A549 (cell line): ENCODE results near the gene FTSJ1. TPM values are rescaled to one million over a fixed set of nuclear protein-coding genes. Genes with fewer than 3 reads are reported as not detected.

Source experiments
- ATAC-seq, 2 experiments: fragments of 200-7000 bp in 1 of 2; fragments of >200 bp in 1 of 2; cut with Nextera tagmentation in 1 of 2; cut with Tn5 transposase in 1 of 2; 3 replicates each; pipeline versions ENCODE4 v1.8.0 to v1.9.1; 2018 to 2020; ENCODE audit warnings: mild to moderate bottlenecking in 1 of 2, moderate library complexity in 1 of 2
- CTCF ChIA-PET: fragments of 300-600 bp; sonication (Branson Sonifier 250); formaldehyde crosslinking; extraction: SDS; loops from one replicate; lab custom pipeline; 2021; ENCODE audit warnings: antibody characterized with exemption, inconsistent platforms; lab: Yijun Ruan, JAX
- POLR2A ChIA-PET: fragments of 350-600 bp; formaldehyde crosslinking; extraction: SDS; loops from one replicate; lab custom pipeline; 2021; ENCODE audit warnings: antibody characterized with exemption, inconsistent platforms; lab: Yijun Ruan, JAX
- DNase-seq, 2 experiments: peaks; one replicate each; pipeline versions ENCODE4 v3.0.0 to v3.0.0-alpha.2; 2011 to 2016; ENCODE audit warnings: low read depth in 1 of 2, low spot score in 1 of 2
- FAIRE-seq: peaks from 2 replicates; lab custom pipeline; 2011; peaks lifted over from hg19 to GRCh38; lab: Jason Lieb, UNC
- H3K27ac ChIP-seq, 2 experiments: fragments of >200 bp; sonication (Bioruptor Twin); formaldehyde crosslinking; 3 replicates each; pipeline ENCODE4 v1.5.1; 2016 to 2017
- H3K4me1 ChIP-seq: fragments of >200 bp; sonication (Bioruptor Twin); formaldehyde crosslinking; 3 replicates; pipeline ENCODE4 v1.6.1; 2016
- H3K4me2 ChIP-seq: fragments of >200 bp; sonication (Bioruptor Twin); formaldehyde crosslinking; 3 replicates; pipeline ENCODE4 v1.6.1; 2016
- H3K4me3 ChIP-seq: fragments of >200 bp; sonication (Bioruptor Twin); formaldehyde crosslinking; 3 replicates; pipeline ENCODE4 v1.5.1; 2016
- H3K9me3 ChIP-seq: fragments of >200 bp; sonication (Bioruptor Twin); formaldehyde crosslinking; 3 replicates; pipeline ENCODE4 v1.6.1; 2016
- BCL3 ChIP-seq: fragments of >200 bp; sonication (Bioruptor Twin); formaldehyde crosslinking; IDR thresholded peaks from 3 replicates; pipeline ENCODE4 v1.6.1; 2016
- BHLHE40 ChIP-seq: IDR thresholded peaks from 2 replicates; pipeline ENCODE4 v1.6.1; 2012; ENCODE audit warnings: low read depth, low read length, inconsistent platforms
- CBX8 ChIP-seq: fragments of 200-600 bp; sonication (generic); IDR thresholded peaks from 2 replicates; pipeline ENCODE4 v1.6.1; 2016
- CHD2 ChIP-seq: fragments of 150-350 bp; IDR thresholded peaks from 2 replicates; pipeline ENCODE4 v1.6.1; 2014; ENCODE audit warnings: low read length; ENCODE audit not compliant: partially characterized antibody
- CHD4 ChIP-seq: fragments of 200-600 bp; sonication (generic); IDR thresholded peaks from 2 replicates; pipeline ENCODE4 v1.6.1; 2016; ENCODE audit warnings: antibody characterized with exemption, mild to moderate bottlenecking, borderline replicate concordance
- CTCF ChIP-seq: fragments of >200 bp; sonication (Bioruptor Twin); formaldehyde crosslinking; IDR thresholded peaks from 3 replicates; pipeline ENCODE4 v1.5.1; 2016
- EHF ChIP-seq: fragments of 250-450 bp; sonication (Bioruptor Pico); IDR thresholded peaks from 2 replicates; pipeline ENCODE4 v1.5.0; 2020; ENCODE audit warnings: mild to moderate bottlenecking
- ESRRA ChIP-seq: fragments of 150-350 bp; IDR thresholded peaks from 2 replicates; pipeline ENCODE4 v1.6.1; 2014; ENCODE audit warnings: mild to moderate bottlenecking, low read length, borderline replicate concordance
- GATA3 ChIP-seq: IDR thresholded peaks from 2 replicates; pipeline ENCODE4 v1.6.1; 2012; ENCODE audit warnings: borderline replicate concordance
- HEYL ChIP-seq: fragments of 250-450 bp; sonication (Bioruptor Pico); IDR thresholded peaks from 2 replicates; pipeline ENCODE4 v1.8.0; 2021; ENCODE audit warnings: mild to moderate bottlenecking, moderate library complexity
- HOXB13 ChIP-seq: fragments of 250-450 bp; sonication (Bioruptor Pico); IDR thresholded peaks from 2 replicates; pipeline ENCODE4 v1.5.0; 2020; ENCODE audit warnings: low read depth, mild to moderate bottlenecking, moderate library complexity
- JUN ChIP-seq, 2 experiments: fragments of >200 bp; sonication (Bioruptor Twin); formaldehyde crosslinking; IDR thresholded peaks; 2 replicates in 1 of 2; 3 replicates in 1 of 2; pipeline ENCODE4 v1.6.1; 2016 to 2017
- JUNB ChIP-seq: fragments of >200 bp; sonication (Bioruptor Twin); formaldehyde crosslinking; IDR thresholded peaks from 2 replicates; pipeline ENCODE4 v1.6.1; 2016
- KDM1A ChIP-seq: fragments of 200-600 bp; sonication (generic); IDR thresholded peaks from 2 replicates; pipeline ENCODE4 v1.6.1; 2016; ENCODE audit warnings: low read depth, mild to moderate bottlenecking
- MAFK ChIP-seq: fragments of 450-650 bp; IDR thresholded peaks from 2 replicates; pipeline ENCODE4 v1.6.1; 2014; ENCODE audit not compliant: partially characterized antibody
- MAZ ChIP-seq: fragments of 150-350 bp; IDR thresholded peaks from 2 replicates; pipeline ENCODE4 v1.6.1; 2014; ENCODE audit warnings: antibody characterized with exemption, low read depth, low read length, borderline replicate concordance
- MYC ChIP-seq: IDR thresholded peaks from 2 replicates; pipeline ENCODE4 v1.6.1; 2012; ENCODE audit warnings: mild to moderate bottlenecking, inconsistent platforms, low read length, improper control_type of control experiment, borderline replicate concordance
- NR3C1 ChIP-seq: fragments of >200 bp; sonication (Bioruptor Twin); formaldehyde crosslinking; IDR thresholded peaks from 3 replicates; pipeline ENCODE4 v1.6.1; 2017
- POLR2A ChIP-seq: IDR thresholded peaks from 2 replicates; pipeline ENCODE4 v1.6.1; 2012; ENCODE audit warnings: mild to moderate bottlenecking, low read length
- POLR2AphosphoS2 ChIP-seq: conservative IDR thresholded peaks from 2 replicates; pipeline ENCODE4 v1.6.1; 2012; ENCODE audit warnings: low read length, improper control_type of control experiment, inconsistent platforms
- RAD21 ChIP-seq, 2 experiments: fragments of >200 bp in 1 of 2; sonication (Bioruptor Twin) in 1 of 2; formaldehyde crosslinking in 1 of 2; IDR thresholded peaks in 1 of 2; conservative IDR thresholded peaks in 1 of 2; 2 replicates in 1 of 2; 3 replicates in 1 of 2; pipeline ENCODE4 v1.6.1; 2012 to 2018; ENCODE audit warnings: inconsistent platforms in 1 of 2
- RARB ChIP-seq: fragments of 250-450 bp; sonication (Bioruptor Pico); IDR thresholded peaks from 2 replicates; pipeline ENCODE4 v1.8.0; 2021; ENCODE audit warnings: mild to moderate bottlenecking, moderate library complexity
- RCOR1 ChIP-seq: fragments of 150-350 bp; IDR thresholded peaks from 2 replicates; pipeline ENCODE4 v1.6.1; 2014; ENCODE audit warnings: antibody characterized with exemption, low read length, low read depth
- RFX5 ChIP-seq: fragments of 450-650 bp; IDR thresholded peaks from 2 replicates; pipeline ENCODE4 v1.7.1; 2014; ENCODE audit warnings: antibody characterized with exemption, mild to moderate bottlenecking, moderate library complexity
- RNF2 ChIP-seq: fragments of 200-600 bp; sonication (generic); IDR thresholded peaks from 2 replicates; pipeline ENCODE4 v1.6.1; 2016; ENCODE audit warnings: low read depth, mild to moderate bottlenecking, antibody characterized with exemption, moderate library complexity, borderline replicate concordance
- SREBF2 ChIP-seq: fragments of 450-650 bp; IDR thresholded peaks from 2 replicates; pipeline ENCODE4 v1.6.1; 2014; ENCODE audit warnings: mild to moderate bottlenecking, moderate library complexity
- ZC3H11A ChIP-seq: fragments of 450-650 bp; IDR thresholded peaks from 2 replicates; pipeline ENCODE4 v1.6.1; 2014; ENCODE audit warnings: antibody characterized with exemption, mild to moderate bottlenecking
- WGBS: methylation state at CpG from one replicate; pipeline ENCODE4 v1.1.6; 2017; ENCODE audit errors: missing lambda C conversion rate; 5-methylcytosine and 5-hydroxymethylcytosine counted together
- polyA plus RNA-seq, 4 experiments: library from polyadenylated mRNA; depleted of rRNA in 3 of 4; stranded (reverse); fragments of >200 nt; fragmentation: RNase III in 1 of 4; extraction: RNeasy Plus Mini Kit Qiagen cat#74134 plus additional on column Dnase treatment in 1 of 4; gene quantifications; 2 replicates in 3 of 4; 3 replicates in 1 of 4; pipeline ENCODE4 v1.2.3, GENCODE V29; 2011 to 2017
- TF ChIP-seq, protein P1 (sequence below): fragments of >200 bp; sonication (Bioruptor Twin); formaldehyde crosslinking; IDR thresholded peaks from 2 replicates; pipeline ENCODE4 v1.6.1; 2016
- TF ChIP-seq, protein P2 (sequence below): IDR thresholded peaks from 2 replicates; pipeline ENCODE4 v1.6.1; 2012

Gene FTSJ1
- polyA plus RNA-seq, 2 of the 4 experiments (the other 2 are of a cell fraction), result 37.1 to 71.2 TPM

DNA sequence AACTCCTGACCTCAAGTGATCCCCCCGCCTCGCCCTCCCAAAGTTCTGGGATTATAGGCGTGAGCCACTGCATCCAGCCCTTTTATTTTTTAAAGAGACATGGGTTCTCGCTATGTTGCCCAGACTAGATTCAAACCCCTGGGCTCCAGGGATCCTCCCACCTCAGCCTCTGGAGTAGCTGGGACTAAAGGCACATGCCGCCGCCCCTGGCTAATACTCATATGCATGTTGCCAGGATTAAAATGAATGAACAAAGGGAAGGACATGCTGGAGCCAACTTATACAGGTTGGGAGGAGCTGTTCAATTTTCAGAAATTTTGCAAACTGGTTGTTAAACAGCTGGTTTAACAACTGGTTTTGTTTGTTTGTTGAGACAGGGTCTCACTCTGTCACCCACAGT lies 1.4 kb upstream of the FTSJ1 start:
- peaks cover 15% of the 10 kb centered on the region for H3K4me1 ChIP-seq
- peak overlapping the region; percentile 84 for H3K4me2 ChIP-seq
- CTCF ChIA-PET, result interaction anchor here (0.5 to 2.1 kb wide), 11 partner anchors 15 to 391 kb away, joined by 3 to 7 read pairs (median 3); no protein-coding TSS in a partner anchor
- POLR2A ChIA-PET, result no interaction called here
- peak overlapping the region; percentile 89; the same call in 2 of the 3 replicates for H3K4me3 ChIP-seq
- FAIRE-seq (no peak), DNase-seq (no peak)
- WGBS, result 87% methylated on average over 6 of the region's 6 CpGs
- no peaks in the 10 kb centered on the region for H3K9me3 ChIP-seq
- peak overlapping the region; percentile 84 to 95 for H3K27ac ChIP-seq
- no peak for TF ChIP-seq JUNB
- TF ChIP-seq RNF2, result no peak
- no peak for TF ChIP-seq BHLHE40
- TF ChIP-seq MAZ, result no peak
- TF ChIP-seq RCOR1, result no peak
- TF ChIP-seq BCL3, result no peak
- TF ChIP-seq POLR2AphosphoS2, result no peak
- no peak for TF ChIP-seq HEYL (CRISPR knock-in tag)
- TF ChIP-seq GATA3, result no peak
- no peak for TF ChIP-seq RAD21 (conservative IDR thresholded peaks at IDR 0.05 in 1 of 2, IDR thresholded peaks at IDR 0.05 in 1 of 2)
- no peak for TF ChIP-seq RARB (CRISPR knock-in tag)
- no peak for TF ChIP-seq CHD4
- no peak for TF ChIP-seq HOXB13
- TF ChIP-seq, all 56 proteins: peak for 0
- no peak for ATAC-seq

DNA sequence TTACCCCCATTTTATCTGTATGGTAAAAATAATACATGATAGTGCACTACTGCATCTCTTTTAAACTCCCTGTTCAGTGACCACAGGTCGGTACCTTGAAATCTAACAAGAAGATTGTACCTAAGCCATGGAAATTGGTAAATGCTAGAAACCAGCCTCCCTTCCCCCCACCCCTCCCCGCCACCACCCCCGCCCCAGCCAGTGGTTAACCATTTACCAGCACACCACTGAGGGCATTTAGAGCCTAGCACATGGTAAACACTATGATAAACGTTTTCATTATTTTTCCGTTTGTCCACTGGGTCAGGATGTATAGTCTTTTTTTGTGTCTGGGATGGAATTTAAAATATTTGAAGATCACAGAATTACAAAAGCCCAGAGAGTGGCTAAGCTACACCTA lies 703 bp upstream of the FTSJ1 start:
- Histone ChIP-seq H3K27ac (peak overlapping the region; percentile 84 to 95), H3K4me2 (peak overlapping the region; percentile 84), H3K4me1 (peaks cover 15% of the 10 kb centered on the region), H3K9me3 (no peaks in the 10 kb centered on the region), H3K4me3 (peak overlapping the region; percentile 89)
- no peak for DNase-seq
- 4% methylated on average over 3 of the region's 5 CpGs for WGBS
- no peak for FAIRE-seq
- ChIA-PET POLR2A (no interaction called here), CTCF (interaction anchor here (1.3 to 2.1 kb wide), 2 partner anchors 35 to 38 kb away, joined by 3 to 7 read pairs; no protein-coding TSS in a partner anchor)
- peak in 1 of 2 experiments; percentile 45; a peak in 2 of 6 replicates for ATAC-seq
- TF ChIP-seq MYC (0 out of 2 replicates have a peak, but pooled peaks have one; percentile 22), JUNB (no peak)

GRCh38 chrX:48476919-48477318 lies 920 bp downstream of the FTSJ1 start:
- peak overlapping the region; percentile 84 for H3K4me2 ChIP-seq
- DNase-seq (no peak), FAIRE-seq (no peak)

GRCh38 chrX:48477960-48478755 lies 2.2 kb downstream of the FTSJ1 start:
- Histone ChIP-seq H3K9me3 (no peaks in the 10 kb centered on the region), H3K4me1 (peaks cover 15% of the 10 kb centered on the region), H3K4me2 (no peak overlapping the region), H3K27ac (no peak overlapping the region), H3K4me3 (no peak overlapping the region)
- ATAC-seq, result no peak
- no peak for FAIRE-seq
- no peak for DNase-seq
- CTCF ChIA-PET, result no interaction called here
- POLR2A ChIA-PET, result no interaction called here
- WGBS, result 96% methylated on average over 18 of the region's 19 CpGs
- TF ChIP-seq BCL3, result no peak
- no peak for TF ChIP-seq JUN (IDR thresholded peaks at IDR 0.05)
- TF ChIP-seq RFX5, result no peak
- no peak for TF ChIP-seq NR3C1
- no peak for TF ChIP-seq MYC
- no peak for TF ChIP-seq MAZ
- TF ChIP-seq CHD2, result no peak
- TF ChIP-seq CBX8, result no peak
- TF ChIP-seq CTCF, result no peak
- TF ChIP-seq, protein P1, sequence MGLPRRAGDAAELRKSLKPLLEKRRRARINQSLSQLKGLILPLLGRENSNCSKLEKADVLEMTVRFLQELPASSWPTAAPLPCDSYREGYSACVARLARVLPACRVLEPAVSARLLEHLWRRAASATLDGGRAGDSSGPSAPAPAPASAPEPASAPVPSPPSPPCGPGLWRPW, result no peak
- TF ChIP-seq RAD21 (conservative IDR thresholded peaks at IDR 0.05 in 1 of 2, IDR thresholded peaks at IDR 0.05 in 1 of 2), result no peak
- no peak for TF ChIP-seq ZC3H11A
- TF ChIP-seq KDM1A, result no peak
- TF ChIP-seq, protein P2, sequence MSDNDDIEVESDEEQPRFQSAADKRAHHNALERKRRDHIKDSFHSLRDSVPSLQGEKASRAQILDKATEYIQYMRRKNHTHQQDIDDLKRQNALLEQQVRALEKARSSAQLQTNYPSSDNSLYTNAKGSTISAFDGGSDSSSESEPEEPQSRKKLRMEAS, result no peak

More at GRCh38 chrX:48476919-48477318, 920 bp downstream of the FTSJ1 start:
- CTCF ChIA-PET, result no interaction called here
- no peak for ATAC-seq
- Histone ChIP-seq H3K9me3 (no peaks in the 10 kb centered on the region), H3K27ac (peak overlapping the region; percentile 84 to 95), H3K4me3 (peak overlapping the region; percentile 89), H3K4me1 (peaks cover 15% of the 10 kb centered on the region)
- POLR2A ChIA-PET, result no interaction called here
- WGBS, result 68% methylated on average over 4 of the region's 4 CpGs
- TF ChIP-seq POLR2A, result no peak
- no peak for TF ChIP-seq SREBF2
- no peak for TF ChIP-seq ESRRA
- no peak for TF ChIP-seq EHF (CRISPR knock-in tag)
- no peak for TF ChIP-seq CBX8
- TF ChIP-seq MAFK, result no peak
